Fibroblast of peridontal ligament (primary cell): ENCODE measurements around the gene ATOSB.

Experiments
- DNase-seq: peaks from one replicate; pipeline ENCODE4 v3.0.0-alpha.2; 2010; ENCODE audit errors: extremely low read depth

ATOSB gene

GRCh38 chr9:35112257-35113020 lies 3.2 kb downstream of the ATOSB start:
- DNase-seq: peak; percentile 86

GRCh38 chr9:35111001-35111933 lies 4.4 kb downstream of the ATOSB start:
- peak; percentile 98 for DNase-seq

GRCh38 chr9:35110327-35110761 lies 5.3 kb downstream of the ATOSB start:
- DNase-seq: peak; percentile 27

GRCh38 chr9:35108946-35109575 lies 6.6 kb downstream of the ATOSB start:
- no peak for DNase-seq

GRCh38 chr9:35108461-35108860 lies 7.2 kb downstream of the ATOSB start:
- no peak for DNase-seq

- DNase-seq: no peak
These were observed 8.1 kb downstream of the ATOSB start for GRCh38 chr9:35107297-35108290.

- DNase-seq: no peak
These were observed 9.3 kb downstream of the ATOSB start for GRCh38 chr9:35106343-35106730.

- no peak for DNase-seq
These were observed 9.9 kb downstream of the ATOSB start for GRCh38 chr9:35105571-35106342.

- no peak for DNase-seq
These were observed 10.5 kb downstream of the ATOSB start for GRCh38 chr9:35105126-35105525.

- no peak for DNase-seq
These were observed 11.1 kb downstream of the ATOSB start for GRCh38 chr9:35104586-35104985.

GRCh38 chr9:35103660-35104191 lies 11.9 kb downstream of the ATOSB start:
- no peak for DNase-seq

- DNase-seq: peak; percentile 95
These were observed 12.6 kb downstream of the ATOSB start, which contains the start of gene STOML2 for GRCh38 chr9:35102769-35103659. Gene STOML2 (minus strand): TSS chr9:35103131. CDS start chr9:35103094, 37 bp downstream.

GRCh38 chr9:35102465-35102768 lies 13.2 kb downstream of the ATOSB start:
- DNase-seq: no peak

- no peak for DNase-seq
These were observed 18.1 kb downstream of the ATOSB start for GRCh38 chr9:35097573-35097972.

GRCh38 chr9:35096035-35096849 lies 19.4 kb downstream of the ATOSB start, which contains the start of gene PIGO:
Gene PIGO (minus strand): TSS chr9:35096591. CDS start chr9:35095565, 1,026 bp downstream.
- peak; percentile 71 for DNase-seq

- no peak for DNase-seq
These were observed 24.1 kb downstream of the ATOSB start for GRCh38 chr9:35091536-35091935.

GRCh38 chr9:35089434-35089833 lies 26.2 kb downstream of the ATOSB start:
- no peak for DNase-seq

GRCh38 chr9:35085078-35085477 lies 30.6 kb downstream of the ATOSB start:
- DNase-seq: no peak
